Erythroblast (primary cell): ENCODE data around the gene TMCC3.

ENCODE experiments used
- DNase-seq, 2 experiments: peaks; one replicate each; lab custom pipeline; 2025; lab: John Stamatoyannopoulos, UW
- GATA1 ChIP-seq: IDR thresholded peaks from 2 replicates; pipeline ENCODE4 v1.6.1; 2011; ENCODE audit warnings: low read depth, mild to moderate bottlenecking, control low read depth, low read length, moderate library complexity
- POLR2A ChIP-seq: IDR thresholded peaks from 2 replicates; pipeline ENCODE4 v1.6.1; 2011; ENCODE audit warnings: mild to moderate bottlenecking, low read length

The TMCC3 gene

DNA sequence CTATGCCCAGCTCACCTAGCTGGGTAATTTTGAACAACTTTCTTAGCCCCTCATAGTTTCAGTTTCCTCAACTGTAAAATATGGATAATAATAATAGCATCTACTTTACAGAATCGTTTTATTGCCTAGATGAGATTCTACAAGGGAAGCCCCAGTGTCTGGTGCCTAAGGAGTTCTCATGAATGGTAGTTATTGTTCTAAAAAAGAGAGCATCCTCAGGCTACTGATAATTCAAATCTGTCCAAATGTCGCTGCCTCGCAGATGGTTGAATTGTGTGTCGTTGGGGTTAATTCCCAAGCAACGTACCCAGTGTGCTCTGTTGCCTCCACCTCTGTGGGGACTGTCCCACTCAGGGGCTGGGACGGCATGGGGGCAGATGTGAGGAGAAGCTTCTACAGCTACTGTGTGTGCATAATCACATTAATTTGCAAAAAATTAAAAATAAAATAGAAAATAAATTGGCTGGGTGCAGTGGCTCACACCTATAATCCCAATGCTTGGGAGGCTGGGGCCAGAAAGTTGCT is 119.1 kb downstream of the TMCC3 start:
- no peak for TF ChIP-seq GATA1
- no peak for TF ChIP-seq POLR2A
- DNase-seq = no peak

- DNase-seq = no peak
- TF ChIP-seq POLR2A (no peak), GATA1 (no peak)
Observed at GRCh38 chr12:94525951-94526350, 124.4 kb downstream of the TMCC3 start.
